GM12801 (cell line): ENCODE measurements around the gene FBRS.

Experiments
- CTCF ChIP-seq: IDR thresholded peaks from one replicate; pipeline ENCODE4 v1.5.1; 2011; ENCODE audit warnings: control low read depth; ENCODE audit not compliant: insufficient read length; ENCODE audit errors: extremely low read depth

The FBRS gene

GRCh38 chr16:30657866-30658730, at the start of gene FBRS:
Gene FBRS (plus strand): TSS chr16:30658431. CDS start chr16:30659519, 1,088 bp downstream.
- TF ChIP-seq CTCF: no peak

- no peak for TF ChIP-seq CTCF
These were observed 49.0 kb upstream of the FBRS start for GRCh38 chr16:30609002-30609925.

GRCh38 chr16:30609926-30610839, 48.0 kb upstream of the FBRS start, which contains the start of gene ZNF689:
Gene ZNF689 (minus strand): TSS chr16:30610389. CDS start chr16:30610041, 348 bp downstream.
- no peak for TF ChIP-seq CTCF

- no peak for TF ChIP-seq CTCF
These were observed 42.7 kb upstream of the FBRS start for GRCh38 chr16:30615358-30616091.

- TF ChIP-seq CTCF: no peak
These were observed 39.0 kb upstream of the FBRS start for GRCh38 chr16:30619202-30619601.

GRCh38 chr16:30619638-30620037, 38.6 kb upstream of the FBRS start:
- TF ChIP-seq CTCF: no peak
